ENCODE measurements around the gene CLEC16A. TPM values are rescaled to one million over a fixed set of nuclear protein-coding genes. Genes with fewer than 3 reads are reported as not detected.

Gene CLEC16A
- total RNA-seq, 1 donor from 2014 or later = 57.6 TPM

DNA sequence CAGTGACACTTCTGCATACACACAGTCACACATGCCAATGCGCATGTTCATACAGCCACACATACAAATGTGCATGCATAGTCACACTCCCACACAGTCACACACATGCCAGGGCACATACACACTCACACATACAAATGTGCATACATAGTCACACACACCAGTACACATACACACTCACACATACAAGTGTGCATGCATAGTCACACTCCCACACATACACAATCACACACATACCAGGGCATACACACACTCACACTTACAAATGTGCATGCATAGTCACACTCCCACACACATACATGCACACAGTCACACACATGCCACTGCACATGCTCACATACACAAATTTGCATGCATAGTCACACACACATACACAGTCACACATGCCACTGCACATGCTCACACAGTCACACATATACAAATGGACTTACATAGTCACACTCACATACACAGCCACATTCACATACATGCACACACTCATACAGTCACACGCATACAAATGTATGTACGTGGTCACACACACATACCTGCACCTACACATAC, 227.5 kb downstream of the CLEC16A start:
- ChIA-PET POLR2A (interaction anchor here (0.6 to 2.1 kb wide), 3 partner anchors 11 to 219 kb away, joined by 3 to 9 read pairs (median 7); no protein-coding TSS in a partner anchor), CTCF (no interaction called here)
- TF ChIP-seq, protein P1, sequence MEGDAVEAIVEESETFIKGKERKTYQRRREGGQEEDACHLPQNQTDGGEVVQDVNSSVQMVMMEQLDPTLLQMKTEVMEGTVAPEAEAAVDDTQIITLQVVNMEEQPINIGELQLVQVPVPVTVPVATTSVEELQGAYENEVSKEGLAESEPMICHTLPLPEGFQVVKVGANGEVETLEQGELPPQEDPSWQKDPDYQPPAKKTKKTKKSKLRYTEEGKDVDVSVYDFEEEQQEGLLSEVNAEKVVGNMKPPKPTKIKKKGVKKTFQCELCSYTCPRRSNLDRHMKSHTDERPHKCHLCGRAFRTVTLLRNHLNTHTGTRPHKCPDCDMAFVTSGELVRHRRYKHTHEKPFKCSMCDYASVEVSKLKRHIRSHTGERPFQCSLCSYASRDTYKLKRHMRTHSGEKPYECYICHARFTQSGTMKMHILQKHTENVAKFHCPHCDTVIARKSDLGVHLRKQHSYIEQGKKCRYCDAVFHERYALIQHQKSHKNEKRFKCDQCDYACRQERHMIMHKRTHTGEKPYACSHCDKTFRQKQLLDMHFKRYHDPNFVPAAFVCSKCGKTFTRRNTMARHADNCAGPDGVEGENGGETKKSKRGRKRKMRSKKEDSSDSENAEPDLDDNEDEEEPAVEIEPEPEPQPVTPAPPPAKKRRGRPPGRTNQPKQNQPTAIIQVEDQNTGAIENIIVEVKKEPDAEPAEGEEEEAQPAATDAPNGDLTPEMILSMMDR (IDR thresholded peaks at IDR 0.05) = no peak
- ATAC-seq (ENCODE audit: low read depth) (no peak), DNase-seq (no peak)
- Mint-ChIP-seq H3K4me3 (no peak overlapping the region), H3K27ac (no peak overlapping the region), H3K36me3 (ENCODE audit: low read depth) (peaks cover 68% of the 10 kb centered on the region), H3K4me1 (peaks cover 35% of the 10 kb centered on the region), H3K9me3 (no peaks in the 10 kb centered on the region), H3K27me3 (no peaks in the 10 kb centered on the region)
- intact Hi-C loops (cut with micrococcal nuclease) = no loop called here

DNA sequence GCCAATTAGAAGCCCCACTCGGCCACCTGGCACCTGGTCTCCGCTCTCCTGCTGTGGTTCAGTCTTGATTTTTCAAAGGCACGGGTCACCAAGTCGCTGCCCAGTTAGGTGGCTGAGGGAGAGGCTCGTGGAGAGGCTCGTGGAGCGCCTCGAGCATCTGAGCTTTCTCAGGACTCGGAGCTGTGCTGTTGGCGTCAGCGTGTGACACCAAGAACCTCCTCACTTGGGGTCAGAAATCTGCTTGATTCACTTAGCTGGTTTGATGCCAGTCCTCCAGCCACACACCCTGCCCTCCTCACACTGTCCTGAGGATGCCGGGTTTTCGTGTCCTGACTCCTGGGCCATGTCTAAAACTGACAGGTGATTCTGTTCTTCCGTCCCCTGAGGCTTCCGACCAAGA, 229.1 kb downstream of the CLEC16A start:
- Mint-ChIP-seq H3K9me3 (no peaks in the 10 kb centered on the region), H3K27me3 (no peaks in the 10 kb centered on the region), H3K36me3 (ENCODE audit: low read depth) (peaks cover 56% of the 10 kb centered on the region), H3K4me3 (no peak overlapping the region), H3K27ac (peak overlapping the region; percentile 64), H3K4me1 (peaks cover 38% of the 10 kb centered on the region)
- ATAC-seq (ENCODE audit: low read depth) (no peak), DNase-seq (no peak)
- intact Hi-C loops (cut with micrococcal nuclease) = no loop called here
- POLR2A ChIA-PET = interaction anchor here (1.7 kb wide), 1 partner anchor 9 kb away, joined by 7 read pairs; no protein-coding TSS in a partner anchor
- TF ChIP-seq, protein P1 (IDR thresholded peaks at IDR 0.05) = no peak
- CTCF ChIA-PET = no interaction called here

DNA sequence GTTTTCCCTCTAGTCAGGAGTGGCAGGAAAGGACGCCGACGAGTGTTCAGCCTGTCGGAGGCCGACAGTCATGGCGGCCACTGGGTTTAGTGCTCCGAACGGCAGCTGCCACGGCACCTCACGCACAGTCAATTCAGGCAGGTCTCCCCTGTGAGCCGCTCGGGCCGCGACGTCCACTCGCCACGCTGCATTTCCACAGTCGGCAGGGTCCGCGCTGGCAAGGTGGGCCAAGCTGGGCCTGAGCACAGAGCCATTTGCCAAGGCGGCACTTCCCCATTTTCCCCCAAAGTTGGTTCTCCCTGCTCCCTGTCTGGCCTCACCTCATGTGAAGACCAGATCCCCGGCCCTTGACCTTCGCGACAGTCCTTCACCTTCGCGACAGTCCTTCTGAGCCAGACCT, 229.8 kb downstream of the CLEC16A start:
- H3K27me3 Mint-ChIP-seq = no peaks in the 10 kb centered on the region
- H3K36me3 Mint-ChIP-seq (ENCODE audit: low read depth) = peaks cover 55% of the 10 kb centered on the region
- H3K27ac Mint-ChIP-seq = no peak overlapping the region
- POLR2A ChIA-PET = no interaction called here
- no peak overlapping the region for H3K4me3 Mint-ChIP-seq
- intact Hi-C loops (cut with micrococcal nuclease) = loop anchor here (2.0 kb wide), 1 partner anchor 69 kb away; no protein-coding TSS in a partner anchor
- no peak for ATAC-seq (ENCODE audit: low read depth)
- TF ChIP-seq, protein P1 (IDR thresholded peaks at IDR 0.05) = no peak
- CTCF ChIA-PET = no interaction called here
- DNase-seq = no peak
- peaks cover 41% of the 10 kb centered on the region for H3K4me1 Mint-ChIP-seq
- no peaks in the 10 kb centered on the region for H3K9me3 Mint-ChIP-seq

DNA sequence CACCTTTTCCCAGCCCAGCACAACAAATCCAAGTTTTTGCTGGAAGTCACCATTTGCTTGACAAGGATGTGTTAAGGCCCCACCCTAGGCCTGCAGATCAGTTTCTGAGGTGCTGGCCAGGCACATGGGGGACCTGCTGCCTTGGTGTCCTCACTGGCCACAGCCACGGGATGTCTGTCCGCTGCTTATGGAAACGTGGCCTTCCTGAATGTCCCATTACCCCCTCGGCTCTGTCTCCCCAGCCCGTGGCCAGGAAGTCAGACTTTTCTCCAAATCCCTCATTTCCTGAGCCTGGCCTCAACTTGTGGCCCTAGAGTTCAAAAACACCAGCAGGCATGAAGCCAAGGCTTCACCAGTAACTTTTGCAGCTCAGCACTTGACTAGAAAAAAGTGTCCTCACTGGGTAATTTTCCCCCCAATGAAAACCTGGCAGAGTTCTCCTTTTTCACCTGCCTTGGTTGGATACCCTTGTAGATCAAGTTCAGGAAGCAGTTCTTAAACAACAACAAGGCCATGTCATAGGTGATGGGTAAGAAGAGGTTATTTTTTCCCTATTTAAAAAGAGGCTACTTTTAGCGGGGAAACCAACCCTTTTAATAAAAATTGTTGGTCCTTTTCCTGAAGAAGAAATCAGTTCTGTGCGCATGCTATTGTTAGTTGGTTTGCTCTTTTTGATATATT, 230.9 kb downstream of the CLEC16A start:
- peak; percentile 15 for ATAC-seq (ENCODE audit: low read depth)
- no peaks in the 10 kb centered on the region for H3K9me3 Mint-ChIP-seq
- H3K36me3 Mint-ChIP-seq (ENCODE audit: low read depth) = peaks cover 58% of the 10 kb centered on the region
- CTCF ChIA-PET = no interaction called here
- H3K4me1 Mint-ChIP-seq = peaks cover 52% of the 10 kb centered on the region
- peak overlapping the region; percentile 36 for H3K4me3 Mint-ChIP-seq
- TF ChIP-seq, protein P1 (IDR thresholded peaks at IDR 0.05) = no peak
- POLR2A ChIA-PET = interaction anchor here (0.6 to 2.4 kb wide), 9 partner anchors 17 to 97 kb away, joined by 3 to 11 read pairs (median 5); partner anchors contain the start of gene SOCS1
- no peaks in the 10 kb centered on the region for H3K27me3 Mint-ChIP-seq
- intact Hi-C loops (cut with micrococcal nuclease) = loop anchor here (1.0 to 2.0 kb wide), 2 partner anchors 8 to 70 kb away; no protein-coding TSS in a partner anchor
- H3K27ac Mint-ChIP-seq = peak overlapping the region; percentile 81
- no peak for DNase-seq

DNA sequence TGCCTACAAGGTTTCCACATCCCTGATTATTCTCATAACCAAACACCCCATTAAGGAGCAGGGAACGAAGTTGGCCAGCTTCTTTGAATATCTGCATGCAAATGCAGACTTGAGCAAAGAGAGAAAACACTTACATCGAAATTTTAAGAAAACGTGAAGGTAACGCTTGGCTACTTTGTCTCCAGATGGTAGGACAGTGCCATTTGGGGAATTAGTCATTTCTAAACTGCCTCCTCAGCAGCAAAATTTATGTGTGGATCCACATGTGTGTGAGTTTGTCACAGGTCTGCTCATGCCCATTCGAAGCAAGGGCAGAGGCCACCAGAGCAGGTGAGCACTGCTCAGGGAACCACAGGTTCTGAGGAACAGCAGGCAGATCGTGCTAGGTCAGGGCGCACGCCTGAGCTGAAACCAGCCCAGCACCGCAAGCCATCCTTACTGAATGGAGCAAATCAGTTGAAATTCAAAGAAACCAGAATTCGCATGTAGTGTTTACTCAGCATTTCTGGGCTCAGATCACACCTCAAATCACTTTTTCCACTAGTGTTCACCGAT, 231.5 kb downstream of the CLEC16A start:
- ChIA-PET CTCF (interaction anchor here (1.5 kb wide), 1 partner anchor 211 kb away, joined by 4 read pairs; no protein-coding TSS in a partner anchor), POLR2A (interaction anchor here (0.6 to 2.4 kb wide), 10 partner anchors 16 to 98 kb away, joined by 3 to 11 read pairs (median 4); partner anchors contain the start of gene SOCS1)
- Mint-ChIP-seq H3K27me3 (no peaks in the 10 kb centered on the region), H3K27ac (peak overlapping the region; percentile 81), H3K4me1 (peaks cover 57% of the 10 kb centered on the region), H3K36me3 (ENCODE audit: low read depth) (peaks cover 57% of the 10 kb centered on the region), H3K4me3 (peak overlapping the region; percentile 42), H3K9me3 (no peaks in the 10 kb centered on the region)
- DNase-seq = no peak
- intact Hi-C loops (cut with micrococcal nuclease) = loop anchor here (1.0 to 2.0 kb wide), 2 partner anchors 7 to 71 kb away; no protein-coding TSS in a partner anchor
- TF ChIP-seq, protein P1 (IDR thresholded peaks at IDR 0.05) = no peak
- ATAC-seq (ENCODE audit: low read depth) = peak; percentile 74
